Measurements from ENCODE around the gene HDAC10. TPM values are rescaled to one million over a fixed set of nuclear protein-coding genes. Genes with fewer than 3 reads are reported as not detected.

The HDAC10 gene
- 7.2 and 10.2 TPM in 2 replicates for total RNA-seq (2014; rRNA removed; shearing (Covaris generic))
- polyA plus RNA-seq (2015; cell fraction: cytosol; rRNA removed): 19.3 and 21.3 TPM in 2 replicates
- polyA plus RNA-seq (2015; cell fraction: nucleus; rRNA removed): 141 and 177 TPM in 2 replicates

- peak; percentile 63 for DNase-seq (ENCODE audit: low read depth, low spot score)
- in situ Hi-C loops (cut with HindIII; ENCODE audit: low pct_unique_long_range_greater_than_20kb, low sequenced_read_pairs): no loop called here
Observed at GRCh38 chr22:50250555-50251476, at the start of gene HDAC10. Gene HDAC10 (minus strand): TSS chr22:50251265. CDS start chr22:50251032, 233 bp downstream.

- in situ Hi-C loops (cut with HindIII; ENCODE audit: low pct_unique_long_range_greater_than_20kb, low sequenced_read_pairs): no loop called here
Observed at GRCh38 chr22:50300620-50301257, 49.7 kb upstream of the HDAC10 start.

GRCh38 chr22:50299785-50300619 lies 48.9 kb upstream of the HDAC10 start:
- DNase-seq (ENCODE audit: low read depth, low spot score): no peak
- in situ Hi-C loops (cut with HindIII; ENCODE audit: low pct_unique_long_range_greater_than_20kb, low sequenced_read_pairs): no loop called here

More at GRCh38 chr22:50300620-50301257, 49.7 kb upstream of the HDAC10 start:
- no peak for DNase-seq (ENCODE audit: low read depth, low spot score)

- in situ Hi-C loops (cut with HindIII; ENCODE audit: low pct_unique_long_range_greater_than_20kb, low sequenced_read_pairs): no loop called here
Observed at GRCh38 chr22:50298937-50299784, 48.1 kb upstream of the HDAC10 start.

GRCh38 chr22:50298266-50298637 lies 47.2 kb upstream of the HDAC10 start:
- DNase-seq (ENCODE audit: low read depth, low spot score): no peak
- in situ Hi-C loops (cut with HindIII; ENCODE audit: low pct_unique_long_range_greater_than_20kb, low sequenced_read_pairs): no loop called here

More at GRCh38 chr22:50298937-50299784, 48.1 kb upstream of the HDAC10 start:
- no peak for DNase-seq (ENCODE audit: low read depth, low spot score)

GRCh38 chr22:50297510-50298265 lies 46.6 kb upstream of the HDAC10 start:
- DNase-seq (ENCODE audit: low read depth, low spot score): no peak
- in situ Hi-C loops (cut with HindIII; ENCODE audit: low pct_unique_long_range_greater_than_20kb, low sequenced_read_pairs): no loop called here

GRCh38 chr22:50296658-50297490 lies 45.8 kb upstream of the HDAC10 start:
- DNase-seq (ENCODE audit: low read depth, low spot score): no peak
- in situ Hi-C loops (cut with HindIII; ENCODE audit: low pct_unique_long_range_greater_than_20kb, low sequenced_read_pairs): no loop called here

GRCh38 chr22:50294319-50294656 lies 43.2 kb upstream of the HDAC10 start:
- in situ Hi-C loops (cut with HindIII; ENCODE audit: low pct_unique_long_range_greater_than_20kb, low sequenced_read_pairs): no loop called here
- DNase-seq (ENCODE audit: low read depth, low spot score): no peak

GRCh38 chr22:50293441-50294318 lies 42.6 kb upstream of the HDAC10 start:
- DNase-seq (ENCODE audit: low read depth, low spot score): no peak
- in situ Hi-C loops (cut with HindIII; ENCODE audit: low pct_unique_long_range_greater_than_20kb, low sequenced_read_pairs): no loop called here

- in situ Hi-C loops (cut with HindIII; ENCODE audit: low pct_unique_long_range_greater_than_20kb, low sequenced_read_pairs): no loop called here
- DNase-seq (ENCODE audit: low read depth, low spot score): no peak
Observed at GRCh38 chr22:50292643-50293440, 41.8 kb upstream of the HDAC10 start.

- DNase-seq (ENCODE audit: low read depth, low spot score): no peak
- in situ Hi-C loops (cut with HindIII; ENCODE audit: low pct_unique_long_range_greater_than_20kb, low sequenced_read_pairs): no loop called here
Observed at GRCh38 chr22:50289942-50290630, 39.0 kb upstream of the HDAC10 start.

GRCh38 chr22:50289151-50289941 lies 38.3 kb upstream of the HDAC10 start:
- DNase-seq (ENCODE audit: low read depth, low spot score): no peak
- in situ Hi-C loops (cut with HindIII; ENCODE audit: low pct_unique_long_range_greater_than_20kb, low sequenced_read_pairs): no loop called here

- in situ Hi-C loops (cut with HindIII; ENCODE audit: low pct_unique_long_range_greater_than_20kb, low sequenced_read_pairs): no loop called here
- no peak for DNase-seq (ENCODE audit: low read depth, low spot score)
Observed at GRCh38 chr22:50287731-50288130, 36.7 kb upstream of the HDAC10 start.
